Dedifferentiated amniotic fluid mesenchymal stem cell (primary cell): ENCODE data around the gene PEPD.

Source experiments
- DNase-seq: peaks from one replicate; pipeline ENCODE4 v3.0.0-alpha.2; 2016; ENCODE audit errors: extremely low spot score

PEPD gene

DNA sequence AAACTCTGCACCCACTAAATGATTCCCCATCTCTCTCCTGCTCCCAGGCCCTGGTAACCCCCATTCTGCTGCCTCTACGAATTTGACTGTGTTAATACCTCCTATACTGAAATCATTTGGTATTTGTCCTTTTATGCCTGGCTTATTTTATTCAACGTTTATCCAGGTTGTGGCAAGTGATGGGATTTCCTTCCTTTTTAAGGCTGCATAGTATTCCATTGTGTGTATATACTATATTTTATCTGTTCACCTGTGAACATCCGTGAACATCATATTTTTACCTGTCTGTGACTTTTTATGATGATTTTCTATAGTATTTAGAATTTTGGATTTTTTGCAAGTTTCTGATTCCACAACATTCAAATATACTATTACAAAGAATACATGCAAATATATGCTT is 162.0 kb downstream of the PEPD start:
- DNase-seq: no peak

- DNase-seq: no peak
Observed at GRCh38 chr19:33358408-33358807, 163.2 kb downstream of the PEPD start.

- no peak for DNase-seq
Observed at GRCh38 chr19:33357556-33357955, 164.0 kb downstream of the PEPD start.

DNA sequence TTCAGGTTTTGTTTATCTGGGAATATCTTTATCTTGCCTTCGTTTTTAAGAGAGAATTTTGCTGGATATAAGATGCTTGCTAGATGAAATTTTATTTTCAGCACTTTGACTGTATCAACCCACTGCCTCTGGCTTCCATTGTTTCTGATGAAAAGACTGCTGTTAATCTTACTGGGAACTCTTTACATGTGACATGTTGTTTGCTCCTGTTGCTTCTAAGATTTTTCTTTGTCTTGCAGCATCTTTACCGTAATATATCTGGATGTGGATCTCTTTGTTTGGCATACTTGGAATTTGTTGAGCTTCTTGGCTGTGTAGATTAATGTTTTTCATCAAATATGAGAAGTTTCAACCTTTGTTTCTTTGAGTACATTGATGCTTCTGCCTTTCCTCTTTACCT is 166.1 kb downstream of the PEPD start:
- DNase-seq: no peak

DNA sequence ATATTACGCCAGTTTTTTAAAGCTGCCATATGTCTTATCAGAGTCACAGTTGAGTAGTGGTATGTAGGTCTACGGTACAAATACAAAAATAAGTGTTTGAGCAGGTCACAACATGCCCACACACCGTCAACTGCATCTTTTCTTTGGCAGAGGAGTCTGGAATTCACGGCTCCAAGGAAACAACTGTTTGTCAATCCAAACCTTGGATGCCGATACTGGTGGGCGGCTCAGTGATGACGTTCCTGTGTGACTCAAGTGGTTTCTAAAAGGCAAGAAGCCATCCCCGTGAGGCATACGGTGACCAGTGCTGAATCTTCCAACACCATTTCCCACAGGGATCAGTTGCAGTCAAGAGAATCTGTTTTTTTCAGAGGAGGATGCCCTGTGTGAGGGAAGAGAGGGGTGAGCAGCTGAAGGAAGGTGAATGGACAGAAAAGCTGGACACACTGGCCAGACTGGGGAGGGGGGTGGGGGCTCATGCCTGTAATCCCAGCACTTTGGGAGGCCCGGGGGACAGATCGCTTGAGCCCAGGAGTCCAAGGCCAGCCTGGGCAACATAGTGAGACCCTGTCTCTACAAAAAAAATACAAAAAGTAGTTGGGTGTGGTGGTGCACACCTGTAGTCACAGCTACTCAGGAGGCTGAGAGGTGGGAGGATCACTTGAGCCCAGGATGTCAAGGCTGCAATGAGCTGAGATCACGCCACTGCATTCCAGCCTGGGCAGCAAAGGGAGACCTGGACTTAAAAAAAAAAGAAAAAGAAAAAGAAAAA is 170.9 kb downstream of the PEPD start:
- DNase-seq: no peak

DNA sequence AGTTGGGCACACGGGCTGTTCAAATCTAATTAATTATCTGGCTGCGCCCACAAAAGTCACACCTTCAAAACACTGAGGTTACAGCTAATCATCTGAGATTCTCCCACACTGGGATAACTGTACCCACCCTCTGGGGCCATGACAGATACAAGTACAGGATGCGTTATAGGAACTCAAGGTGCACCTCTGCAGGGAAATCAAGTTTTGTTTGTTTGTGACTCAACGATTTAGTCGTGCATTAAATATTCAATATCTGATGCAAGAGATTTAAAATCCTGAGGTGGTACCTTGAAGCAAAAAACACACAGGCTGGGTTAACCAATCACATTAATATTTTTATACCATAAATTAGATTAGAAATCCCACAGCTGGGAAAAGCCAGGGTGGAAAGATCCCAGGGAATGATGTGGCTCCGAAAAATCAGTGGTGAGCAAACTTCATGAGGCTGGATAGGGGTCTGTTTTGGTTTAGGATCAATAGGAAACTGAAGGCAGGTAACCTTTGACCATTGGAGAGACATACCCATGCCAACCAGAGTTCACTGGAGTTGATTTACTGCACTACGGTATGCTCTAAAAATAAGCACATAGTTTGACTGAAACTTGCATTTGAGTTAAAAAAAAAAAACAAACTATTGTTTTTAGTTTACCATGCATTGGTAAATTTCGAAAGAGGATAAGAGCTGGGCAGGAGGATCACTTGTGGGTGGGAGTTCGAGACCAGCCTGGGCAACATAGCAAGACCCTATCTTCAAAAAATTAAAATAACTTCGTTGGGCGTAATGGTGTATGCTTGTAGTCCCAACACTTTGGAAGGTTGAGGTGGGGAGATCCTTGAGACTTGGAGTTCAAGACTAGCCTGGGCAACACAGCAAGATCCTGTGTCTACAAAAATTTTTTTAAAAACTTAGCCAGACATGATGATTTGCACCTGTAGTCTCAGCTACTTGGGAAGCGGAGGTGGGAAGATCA is 172.0 kb downstream of the PEPD start:
- no peak for DNase-seq

GRCh38 chr19:33348301-33349010 is 173.1 kb downstream of the PEPD start:
- no peak for DNase-seq

- no peak for DNase-seq
Observed at GRCh38 chr19:33347300-33347699, 174.3 kb downstream of the PEPD start.

DNA sequence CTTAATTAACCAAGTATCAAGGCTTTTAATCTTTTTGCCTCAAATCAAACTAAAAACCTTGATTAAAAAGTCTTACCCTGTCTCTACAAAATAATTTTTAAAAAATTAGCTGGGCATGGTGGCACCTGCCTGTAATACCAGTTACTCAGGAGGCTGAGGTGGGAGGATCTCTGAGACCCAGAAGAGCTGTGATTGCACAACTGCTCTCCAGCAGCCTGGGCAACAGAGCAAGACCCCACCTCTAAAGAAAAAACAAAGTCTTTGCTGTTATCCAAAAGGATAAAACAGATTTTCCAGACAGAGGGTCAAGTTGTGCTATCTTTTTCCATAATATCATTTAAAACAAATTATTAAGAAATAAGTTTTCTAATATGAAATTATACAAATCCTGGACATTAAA is 174.9 kb downstream of the PEPD start:
- DNase-seq: no peak

GRCh38 chr19:33345163-33345562 is 176.4 kb downstream of the PEPD start:
- DNase-seq: no peak

- no peak for DNase-seq
Observed at GRCh38 chr19:33344573-33344925, 177.0 kb downstream of the PEPD start.

- DNase-seq: no peak
Observed at GRCh38 chr19:33343859-33344572, 177.6 kb downstream of the PEPD start.

- no peak for DNase-seq
Observed at GRCh38 chr19:33343301-33343700, 178.3 kb downstream of the PEPD start.

DNA sequence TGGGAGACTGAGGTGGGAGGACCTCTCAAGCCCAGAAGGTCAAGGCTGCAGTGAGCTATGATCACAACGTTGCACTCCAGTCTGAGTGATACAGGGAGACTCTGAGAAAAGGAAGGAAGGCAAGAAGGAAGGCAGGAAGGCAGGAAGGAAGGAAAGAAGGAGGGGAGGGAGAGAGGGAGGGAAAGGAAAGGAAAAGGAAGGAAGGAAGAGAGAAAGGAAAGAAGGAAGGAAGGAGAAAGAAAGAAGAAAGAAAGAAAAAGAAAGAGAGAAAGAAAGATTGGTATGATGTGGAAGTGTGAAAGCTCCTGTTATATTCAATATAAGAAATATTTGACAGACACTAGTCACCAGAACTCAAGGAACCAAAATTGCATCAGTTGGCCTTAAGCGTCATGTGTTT is 180.6 kb downstream of the PEPD start:
- no peak for DNase-seq

GRCh38 chr19:33339016-33339984 is 182.3 kb downstream of the PEPD start:
- DNase-seq: no peak
